HEK293 (cell line): ENCODE results near the gene NNAT.
"Not testable (repeated sequence)": the region's sequence is repeated elsewhere in the genome, so short reads cannot be mapped to it uniquely, and the experiment has no call there.

ENCODE experiments used
- CTCF ChIA-PET: fragments of 350-600 bp; formaldehyde crosslinking; extraction: SDS; loops from one replicate; lab custom pipeline; 2021; ENCODE audit warnings: antibody characterized with exemption; lab: Yijun Ruan, JAX
- POLR2A ChIA-PET: fragments of 300-600 bp; formaldehyde crosslinking; extraction: SDS; loops from one replicate; lab custom pipeline; 2020; ENCODE audit warnings: antibody characterized with exemption, inconsistent platforms; lab: Yijun Ruan, JAX
- H3K27ac ChIP-seq: fragments of 200-500 bp; sonication (Bioruptor generic); 2 replicates; pipeline ENCODE4 v1.5.1; 2014; ENCODE audit warnings: low read depth, low read length, control low read depth, inconsistent platforms; ENCODE audit errors: extremely low read depth
- H3K36me3 ChIP-seq, 2 experiments: fragments of 200-500 bp in 1 of 2; sonication (Bioruptor generic) in 1 of 2; 1 replicate in 1 of 2; 2 replicates in 1 of 2; pipeline ENCODE4 v1.5.1; 2014 to 2017; ENCODE audit warnings: inconsistent platforms in 2 of 2, low read length in 2 of 2; ENCODE audit not compliant: control insufficient read depth in 2 of 2, insufficient read depth in 1 of 2
- H3K4me1 ChIP-seq: fragments of 200-500 bp; sonication (Bioruptor generic); 2 replicates; pipeline ENCODE4 v1.5.1; 2014; ENCODE audit warnings: mild to moderate bottlenecking, low read length, inconsistent platforms; ENCODE audit not compliant: control insufficient read depth, insufficient read depth
- H3K4me3 ChIP-seq: 2 replicates; pipeline ENCODE4 v1.5.1; 2011; ENCODE audit warnings: low read depth, mild to moderate bottlenecking, control low read depth, low read length, moderate library complexity
- H3K9me3 ChIP-seq: fragments of 200-500 bp; sonication (Bioruptor generic); 2 replicates; pipeline ENCODE4 v1.5.1; 2014; ENCODE audit warnings: low read depth, low read length, inconsistent platforms; ENCODE audit not compliant: control insufficient read depth, insufficient read depth
- GFI1B ChIP-seq: fragments of 450-650 bp; formaldehyde crosslinking; IDR thresholded peaks from 2 replicates; pipeline ENCODE4 v1.5.1; 2016; ENCODE audit warnings: missing biosample characterization, missing genetic modification characterization
- HOXA7 ChIP-seq: sonication (generic); formaldehyde crosslinking; IDR thresholded peaks from 2 replicates; pipeline ENCODE4 v1.8.1; 2022; ENCODE audit warnings: missing genetic modification reagents, borderline replicate concordance
- SALL2 ChIP-seq: fragments of 450-650 bp; formaldehyde crosslinking; IDR thresholded peaks from 2 replicates; pipeline ENCODE4 v1.5.0; 2017; ENCODE audit warnings: missing biosample characterization, mild to moderate bottlenecking, missing genetic modification characterization, borderline replicate concordance
- WT1 ChIP-seq: fragments of 450-650 bp; formaldehyde crosslinking; IDR thresholded peaks from 2 replicates; pipeline ENCODE4 v1.5.1; 2016; ENCODE audit warnings: missing biosample characterization, missing genetic modification characterization
- YY1 ChIP-seq: fragments of 450-650 bp; formaldehyde crosslinking; IDR thresholded peaks from 2 replicates; pipeline ENCODE4 v1.5.1; 2018; ENCODE audit warnings: missing biosample characterization, missing genetic modification characterization
- ZBTB10 ChIP-seq: fragments of 450-650 bp; formaldehyde crosslinking; IDR thresholded peaks from 2 replicates; pipeline ENCODE4 v1.5.1; 2016; ENCODE audit warnings: missing biosample characterization, missing genetic modification characterization
- ZFP3 ChIP-seq: fragments of 450-650 bp; formaldehyde crosslinking; IDR thresholded peaks from 2 replicates; pipeline ENCODE4 v1.5.1; 2016; ENCODE audit warnings: low read depth, missing biosample characterization, missing genetic modification characterization
- ZIC2 ChIP-seq: fragments of 450-650 bp; formaldehyde crosslinking; IDR thresholded peaks from 2 replicates; pipeline ENCODE4 v1.5.1; 2016; ENCODE audit warnings: missing biosample characterization, missing genetic modification characterization
- ZNF211 ChIP-seq: fragments of 450-650 bp; formaldehyde crosslinking; IDR thresholded peaks from 2 replicates; pipeline ENCODE4 v1.5.1; 2016; ENCODE audit warnings: low read depth, missing biosample characterization, missing genetic modification characterization
- ZNF514 ChIP-seq: fragments of 450-650 bp; formaldehyde crosslinking; IDR thresholded peaks from 2 replicates; pipeline ENCODE4 v1.5.1; 2016; ENCODE audit warnings: missing biosample characterization, missing genetic modification characterization
- ZNF521 ChIP-seq: fragments of 450-650 bp; formaldehyde crosslinking; IDR thresholded peaks from 2 replicates; pipeline ENCODE4 v1.5.1; 2017; ENCODE audit warnings: missing biosample characterization, mild to moderate bottlenecking, missing genetic modification characterization
- ZNF558 ChIP-seq: fragments of 450-650 bp; formaldehyde crosslinking; IDR thresholded peaks from 2 replicates; pipeline ENCODE4 v1.5.1; 2016; ENCODE audit warnings: missing biosample characterization, missing genetic modification characterization
- ZNF585B ChIP-seq: fragments of 450-650 bp; formaldehyde crosslinking; IDR thresholded peaks from 2 replicates; pipeline ENCODE4 v1.5.1; 2016; ENCODE audit warnings: missing biosample characterization, missing genetic modification characterization
- ZNF654 ChIP-seq: fragments of 450-650 bp; formaldehyde crosslinking; IDR thresholded peaks from 2 replicates; pipeline ENCODE4 v1.5.1; 2016; ENCODE audit warnings: low read depth, missing biosample characterization, missing genetic modification characterization
- ZNF670 ChIP-seq: fragments of 450-650 bp; formaldehyde crosslinking; IDR thresholded peaks from 2 replicates; pipeline ENCODE4 v1.5.1; 2016; ENCODE audit warnings: missing biosample characterization, missing genetic modification characterization, low read depth
- ZNF701 ChIP-seq: fragments of 450-650 bp; formaldehyde crosslinking; IDR thresholded peaks from 2 replicates; pipeline ENCODE4 v1.5.1; 2016; ENCODE audit warnings: missing biosample characterization, missing genetic modification characterization
- ZNF777 ChIP-seq: fragments of 450-650 bp; formaldehyde crosslinking; IDR thresholded peaks from 2 replicates; pipeline ENCODE4 v1.5.1; 2017; ENCODE audit warnings: missing biosample characterization, missing genetic modification characterization, borderline replicate concordance
- ZNF791 ChIP-seq: fragments of 450-650 bp; formaldehyde crosslinking; IDR thresholded peaks from 2 replicates; pipeline ENCODE4 v1.5.1; 2016; ENCODE audit warnings: missing biosample characterization, missing genetic modification characterization
- ZNF792 ChIP-seq: fragments of 450-650 bp; formaldehyde crosslinking; IDR thresholded peaks from 2 replicates; pipeline ENCODE4 v1.5.1; 2016; ENCODE audit warnings: missing biosample characterization, missing genetic modification characterization
- ZXDB ChIP-seq: fragments of 450-650 bp; formaldehyde crosslinking; IDR thresholded peaks from 2 replicates; pipeline ENCODE4 v1.5.1; 2016; ENCODE audit warnings: missing biosample characterization, missing genetic modification characterization

Gene NNAT

GRCh38 chr20:37543828-37544227 is 22.8 kb downstream of the NNAT start:
- H3K9me3 ChIP-seq, result no peaks in the 10 kb centered on the region
- H3K4me3 ChIP-seq, result no peak overlapping the region
- no peak overlapping the region for H3K27ac ChIP-seq
- no peaks in the 10 kb centered on the region for H3K4me1 ChIP-seq
- no peaks in the 10 kb centered on the region for H3K36me3 ChIP-seq
- ChIA-PET POLR2A (no interaction called here), CTCF (interaction anchor here (0.6 kb wide), 2 partner anchors 159 to 443 kb away, joined by 4 read pairs; no protein-coding TSS in a partner anchor)
- TF ChIP-seq ZNF654 (tag by site-specific recombination), result peak; percentile 13; the same call in 1 of the 2 replicates
- TF ChIP-seq ZNF514, result no peak
- TF ChIP-seq ZNF211 (tag by site-specific recombination), result no peak

GRCh38 chr20:37544386-37544785 is 23.3 kb downstream of the NNAT start:
- TF ChIP-seq ZNF585B (peak; percentile 32; the same call in 1 of the 2 replicates), ZXDB (tag by site-specific recombination) (no peak), ZIC2 (tag by site-specific recombination) (no peak)
- H3K27ac ChIP-seq, result no peak overlapping the region
- ChIA-PET CTCF (interaction anchor here (0.6 to 0.8 kb wide), 3 partner anchors 159 to 677 kb away, joined by 3 to 4 read pairs (median 4); no protein-coding TSS in a partner anchor), POLR2A (no interaction called here)
- H3K36me3 ChIP-seq, result no peaks in the 10 kb centered on the region
- H3K4me1 ChIP-seq, result no peaks in the 10 kb centered on the region
- H3K4me3 ChIP-seq, result no peak overlapping the region
- no peaks in the 10 kb centered on the region for H3K9me3 ChIP-seq

GRCh38 chr20:37545516-37545915 is 24.5 kb downstream of the NNAT start:
- TF ChIP-seq SALL2 (tag by site-specific recombination) (no peak), ZNF701 (tag by site-specific recombination) (no peak), ZNF585B (no peak)
- CTCF ChIA-PET, result interaction anchor here (0.6 kb wide), 1 partner anchor 449 kb away, joined by 3 read pairs; no protein-coding TSS in a partner anchor
- Histone ChIP-seq H3K27ac (no peak overlapping the region), H3K4me3 (no peak overlapping the region), H3K36me3 (no peaks in the 10 kb centered on the region), H3K9me3 (no peaks in the 10 kb centered on the region), H3K4me1 (no peaks in the 10 kb centered on the region)
- POLR2A ChIA-PET, result no interaction called here

- no peak overlapping the region for H3K4me3 ChIP-seq
- no peaks in the 10 kb centered on the region for H3K4me1 ChIP-seq
- no peak overlapping the region for H3K27ac ChIP-seq
- POLR2A ChIA-PET, result no interaction called here
- no peaks in the 10 kb centered on the region for H3K36me3 ChIP-seq
- H3K9me3 ChIP-seq, result no peaks in the 10 kb centered on the region
- CTCF ChIA-PET, result interaction anchor here (0.6 to 2.3 kb wide), 3 partner anchors 13 to 302 kb away, joined by 3 to 11 read pairs (median 4); no protein-coding TSS in a partner anchor
- TF ChIP-seq ZNF521 (tag by site-specific recombination) (no peak), ZNF670 (tag by site-specific recombination) (no peak), HOXA7 (CRISPR knock-in tag) (no peak), YY1 (no peak), ZFP3 (tag by site-specific recombination) (no peak), ZNF791 (tag by site-specific recombination) (no peak), ZNF777 (no peak), WT1 (tag by site-specific recombination) (no peak), ZBTB10 (tag by site-specific recombination) (no peak), ZNF792 (tag by site-specific recombination) (no peak), ZNF558 (no peak), GFI1B (tag by site-specific recombination) (no peak)
Measured at GRCh38 chr20:37547912-37548311, 26.9 kb downstream of the NNAT start.

- H3K9me3 ChIP-seq, H3K4me1 ChIP-seq, H3K27ac ChIP-seq, H3K4me3 ChIP-seq, CTCF ChIA-PET, H3K36me3 ChIP-seq, POLR2A ChIA-PET: not testable (repeated sequence)
Measured at GRCh38 chr20:37550101-37550920, 29.3 kb downstream of the NNAT start.
